T47D (cell line): ENCODE data around the gene DUSP8.

Experiments
- DNase-seq, 2 experiments: peaks; one replicate each; pipeline versions ENCODE4 v3.0.0 to v3.0.0-alpha.2; 2011 to 2012; ENCODE audit warnings: low read depth in 1 of 2, low spot score in 1 of 2
- JUND ChIP-seq: IDR thresholded peaks from 2 replicates; pipeline ENCODE4 v1.6.1; 2012; ENCODE audit warnings: low read depth
- in situ Hi-C: cut with HindIII; loops from 2 replicates; pipeline ENCODE4 v1.10.0; 2016; ENCODE audit warnings: low sequenced_read_pairs, low pct_unique_long_range_greater_than_20kb

The DUSP8 gene

DNA sequence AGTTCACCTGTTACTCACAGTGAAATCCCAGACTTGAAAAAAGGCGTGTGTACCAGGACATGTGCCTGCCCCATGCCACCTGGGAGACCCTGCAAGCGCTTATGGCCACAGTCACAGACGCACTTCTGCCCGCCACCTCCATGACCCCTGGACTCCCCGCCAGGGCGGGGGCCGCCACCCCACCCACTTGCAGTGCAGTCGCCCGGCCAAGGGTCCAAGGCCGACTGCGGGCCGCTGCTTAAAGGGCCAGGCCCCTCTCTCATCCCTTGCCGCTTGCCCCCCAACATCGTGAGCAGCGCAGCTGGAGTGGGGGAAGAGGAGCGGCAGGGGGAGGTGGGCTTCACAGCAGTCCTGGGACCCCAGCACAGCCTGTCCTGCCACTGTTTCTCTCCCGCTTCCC is 10.8 kb downstream of the DUSP8 start:
- in situ Hi-C loops = no loop called here
- no peak for TF ChIP-seq JUND
- DNase-seq = no peak

DNA sequence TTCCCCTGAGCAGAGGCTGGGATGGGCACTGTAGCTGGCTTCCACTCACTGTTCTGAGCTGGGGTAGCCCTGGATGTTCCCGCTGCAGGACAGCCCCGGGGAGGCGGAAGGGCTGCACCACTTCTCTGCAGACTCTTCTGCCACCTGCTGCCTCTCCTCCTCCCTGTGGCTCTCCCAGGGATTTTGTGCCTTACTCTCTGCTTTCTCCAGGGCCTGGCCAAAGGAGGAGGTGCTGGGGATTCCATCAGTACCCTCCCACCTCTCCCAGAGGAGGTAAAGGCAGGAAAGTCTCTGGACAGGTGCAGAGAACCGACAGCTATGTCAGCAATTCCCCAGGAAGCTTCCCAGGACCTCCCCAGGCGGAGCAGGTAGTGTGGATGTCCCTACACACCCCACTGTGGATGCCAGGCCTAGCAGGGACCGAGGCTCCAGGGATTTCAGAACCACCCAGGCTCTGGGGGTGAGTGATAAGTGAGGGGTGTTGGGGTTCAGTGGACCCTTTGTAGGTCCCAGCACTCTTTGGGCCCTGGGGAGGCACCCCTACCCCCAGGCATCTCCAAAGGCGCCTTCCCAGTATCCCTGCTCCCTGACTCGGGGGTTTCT is 11.3 kb downstream of the DUSP8 start:
- TF ChIP-seq JUND = no peak

DNA sequence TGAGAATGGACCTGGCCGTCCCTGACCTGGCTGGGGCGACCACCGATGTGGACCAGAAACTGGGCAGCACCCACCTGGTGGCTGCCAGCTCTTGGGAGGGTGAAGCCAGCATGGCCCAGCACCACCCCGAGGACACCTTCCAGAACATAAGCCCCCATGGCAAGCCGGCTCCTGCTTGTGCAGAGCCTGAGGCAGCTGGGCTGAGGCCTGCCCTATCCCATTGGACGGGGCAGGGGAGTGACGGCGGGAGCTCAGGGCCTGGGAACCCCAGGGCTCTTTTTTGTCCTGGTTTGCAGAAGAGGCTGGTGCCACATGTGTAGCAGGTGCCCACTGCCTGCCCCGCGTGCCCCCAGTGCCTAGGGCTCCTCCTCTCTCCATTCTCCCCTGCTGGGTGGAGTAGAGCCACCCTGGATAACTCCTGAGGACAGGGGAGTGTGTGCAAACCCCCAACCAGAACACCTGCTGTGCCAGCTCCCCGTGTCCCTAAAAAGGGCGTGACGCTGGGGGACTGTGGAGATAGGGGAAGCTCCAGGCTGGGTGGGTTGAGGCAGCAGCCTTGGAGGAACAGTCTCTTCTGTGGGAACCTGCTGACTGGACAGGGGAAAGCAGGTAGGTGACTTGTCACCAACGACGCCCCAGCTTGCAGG is 11.9 kb downstream of the DUSP8 start:
- in situ Hi-C loops = no loop called here
- DNase-seq = no peak
- no peak for TF ChIP-seq JUND

More for the DNA sequence above, 11.3 kb downstream of the DUSP8 start:
- DNase-seq = peak in 1 of 2 experiments; percentile 44
- in situ Hi-C loops = no loop called here

DNA sequence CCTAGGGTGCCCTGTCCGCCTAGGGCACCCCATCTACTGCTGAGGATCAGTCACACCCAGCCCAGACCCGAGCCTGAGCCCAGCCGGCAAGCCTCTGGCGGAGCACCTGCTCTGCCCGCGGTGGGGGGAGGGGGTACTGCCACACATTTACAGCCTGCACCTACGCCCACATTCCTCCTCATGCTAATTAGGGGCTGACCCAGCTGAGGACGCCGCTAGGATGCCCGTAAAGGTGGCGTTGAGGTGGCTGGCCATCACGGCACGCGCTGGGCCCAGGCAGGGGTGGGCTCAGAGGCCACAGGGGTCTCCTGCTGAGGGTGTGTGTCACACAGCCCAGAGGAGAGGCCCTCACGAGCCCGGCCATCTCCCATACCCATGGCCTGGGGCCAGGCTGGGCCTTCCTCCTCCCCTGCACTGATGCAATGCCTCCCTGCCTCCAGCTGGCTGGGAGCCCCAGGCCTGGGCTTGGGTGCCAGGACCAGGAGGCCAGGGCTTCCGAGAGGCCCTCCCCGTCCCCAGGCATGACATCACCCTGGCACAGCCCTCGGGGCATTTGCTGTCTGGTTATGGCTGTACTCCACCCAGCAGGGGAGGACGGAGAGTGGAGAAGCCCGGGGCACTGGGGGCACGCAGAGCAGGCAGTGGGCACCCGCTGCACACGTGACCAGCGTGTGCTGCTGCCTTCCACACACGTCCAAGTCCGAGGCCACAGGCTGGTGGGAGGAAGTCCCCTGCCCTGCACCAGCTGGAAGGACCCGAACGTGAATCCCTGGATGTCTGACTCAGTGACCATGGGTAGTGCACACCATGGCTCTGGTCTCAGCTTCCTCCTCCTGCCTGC is 12.7 kb downstream of the DUSP8 start:
- in situ Hi-C loops = no loop called here
- peak; percentile 66; the same call in 1 of the 2 replicates for TF ChIP-seq JUND
- peak; percentile 91 to 99 for DNase-seq

DNA sequence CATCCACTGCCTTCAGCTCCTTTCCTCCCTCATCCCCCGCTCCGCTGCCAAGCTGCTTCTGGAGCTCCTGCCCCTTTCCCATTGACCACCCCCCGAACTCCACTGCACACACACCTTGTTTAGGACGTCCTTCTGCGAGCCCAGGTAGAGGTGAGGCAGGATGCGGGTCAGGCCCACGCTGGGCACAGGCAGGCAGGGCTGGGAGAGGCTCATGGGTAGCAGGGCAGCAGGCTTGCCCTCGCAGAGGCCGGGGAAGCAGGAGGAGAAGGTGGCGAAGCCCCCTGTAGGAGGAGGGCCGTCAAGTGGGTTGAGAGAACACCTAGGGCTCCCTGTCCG is 13.3 kb downstream of the DUSP8 start:
- DNase-seq = no peak
- in situ Hi-C loops = no loop called here
- no peak for TF ChIP-seq JUND

DNA sequence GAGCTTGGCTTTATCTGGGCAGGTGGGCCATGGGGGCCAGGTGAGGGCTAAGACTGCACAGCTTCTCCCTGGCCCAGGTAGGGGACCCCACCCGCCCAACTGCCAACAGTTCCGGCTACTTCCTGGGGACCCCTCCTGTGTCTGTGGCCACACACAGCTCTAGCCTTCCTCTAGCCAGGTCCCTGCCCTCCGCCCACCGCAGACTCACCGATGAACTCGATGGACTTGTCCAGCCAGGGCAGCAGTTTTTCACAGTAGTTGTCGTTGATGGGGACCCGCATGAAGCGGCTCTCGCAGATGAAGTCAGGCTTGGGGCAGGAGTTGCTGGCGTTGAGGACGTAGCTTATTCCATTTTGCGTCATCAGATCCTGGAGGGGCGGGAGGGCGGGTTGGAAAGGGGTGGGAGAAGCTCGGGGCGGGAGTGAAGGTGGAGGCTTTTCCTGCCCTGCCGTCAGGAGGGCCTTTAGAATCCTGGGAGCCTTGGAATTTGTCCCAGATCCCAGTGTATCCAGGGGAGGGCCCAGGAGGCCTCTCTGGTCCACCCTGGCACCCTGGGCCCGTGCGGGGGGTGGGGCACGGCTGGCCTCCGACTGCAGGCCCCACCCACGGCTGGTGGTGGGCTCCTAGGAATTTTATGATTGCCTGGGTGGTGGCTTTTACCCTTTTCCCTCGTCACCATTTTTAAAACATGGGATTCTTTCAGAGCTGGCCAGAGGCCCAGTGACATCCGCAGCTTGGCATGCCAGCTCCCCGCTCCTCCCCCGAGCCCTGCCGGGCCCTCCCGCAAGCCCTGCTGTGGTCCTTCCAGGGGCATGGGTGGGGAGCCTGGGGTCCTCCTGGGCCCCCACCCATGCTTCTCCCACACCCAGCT is 13.9 kb downstream of the DUSP8 start:
- in situ Hi-C loops = no loop called here

DNA sequence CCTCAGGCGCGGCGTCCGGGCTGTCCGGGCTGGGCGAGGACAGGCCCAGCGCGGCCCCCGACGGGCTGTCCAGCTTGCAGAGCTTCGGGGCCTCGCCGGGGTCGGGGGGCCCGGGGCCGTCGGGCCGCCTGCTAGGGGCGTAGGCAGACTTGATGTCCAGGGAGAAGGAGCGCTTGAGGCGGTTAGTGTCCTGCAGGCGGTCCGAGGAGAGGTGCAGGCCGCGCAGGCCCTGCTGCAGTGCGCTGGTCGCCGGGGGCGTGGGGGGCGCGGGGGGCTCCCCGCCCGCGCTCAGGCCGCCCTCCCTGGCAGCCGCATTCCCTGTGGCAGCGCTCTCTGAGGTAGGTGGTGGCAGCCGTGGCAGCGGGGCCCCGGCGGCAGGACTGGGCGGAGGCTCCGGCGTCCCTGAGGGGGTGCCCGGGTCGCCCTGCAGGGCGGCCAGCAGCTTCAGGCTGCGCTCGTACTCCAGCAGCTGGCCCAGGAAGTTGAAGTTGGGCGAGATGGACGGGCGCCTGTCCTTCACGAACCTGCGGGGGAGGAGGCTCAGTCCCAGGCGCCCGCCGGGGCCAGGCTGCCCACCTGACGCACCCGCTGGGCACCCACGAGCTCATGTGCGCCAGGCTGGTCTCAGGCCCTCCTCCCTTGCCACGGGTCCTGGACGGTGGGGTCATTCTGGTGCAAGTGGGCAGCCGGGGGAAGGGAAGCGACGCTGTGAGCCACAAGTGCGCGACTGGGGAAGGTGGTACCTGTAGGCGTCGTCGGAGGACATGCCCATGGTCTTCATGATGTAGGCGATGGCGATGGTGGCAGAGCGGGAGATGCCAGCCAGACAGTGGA is 14.8 kb downstream of the DUSP8 start:
- TF ChIP-seq JUND = no peak
- DNase-seq = no peak
- in situ Hi-C loops = no loop called here

More for the DNA sequence above, 13.9 kb downstream of the DUSP8 start:
- no peak for TF ChIP-seq JUND
- DNase-seq = peak; percentile 61 to 85

DNA sequence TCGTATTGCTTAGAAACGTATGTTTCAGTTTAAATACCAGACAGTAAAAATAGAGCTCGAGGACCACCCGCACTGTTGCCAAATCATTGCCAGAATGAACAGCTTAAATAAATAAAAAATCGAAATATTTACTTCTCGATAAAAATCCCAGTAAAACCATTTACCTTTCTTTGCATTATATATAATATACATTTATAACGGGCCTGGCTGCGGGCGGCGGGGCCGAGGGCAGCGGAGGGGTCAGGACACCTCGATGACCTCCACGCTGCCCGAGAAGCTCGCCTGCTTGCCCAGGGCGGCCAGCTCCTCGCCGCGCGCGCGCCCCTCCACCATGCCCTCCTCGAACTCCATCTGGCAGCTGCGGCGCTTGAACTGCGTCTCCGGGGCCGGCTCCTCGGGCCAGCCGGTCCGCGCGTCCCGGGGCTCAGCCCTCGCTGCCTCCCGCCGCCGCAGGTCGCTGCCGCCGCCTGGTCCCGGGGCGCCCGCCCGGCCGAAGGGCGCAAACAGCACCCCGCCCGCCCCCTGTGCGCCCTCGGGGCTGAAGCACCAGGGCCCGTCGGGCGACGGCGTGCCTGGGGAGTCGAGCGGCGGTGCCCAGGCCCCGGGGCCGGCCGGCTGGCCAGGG is 15.7 kb downstream of the DUSP8 start:
- in situ Hi-C loops = no loop called here
- no peak for TF ChIP-seq JUND
- DNase-seq = no peak

DNA sequence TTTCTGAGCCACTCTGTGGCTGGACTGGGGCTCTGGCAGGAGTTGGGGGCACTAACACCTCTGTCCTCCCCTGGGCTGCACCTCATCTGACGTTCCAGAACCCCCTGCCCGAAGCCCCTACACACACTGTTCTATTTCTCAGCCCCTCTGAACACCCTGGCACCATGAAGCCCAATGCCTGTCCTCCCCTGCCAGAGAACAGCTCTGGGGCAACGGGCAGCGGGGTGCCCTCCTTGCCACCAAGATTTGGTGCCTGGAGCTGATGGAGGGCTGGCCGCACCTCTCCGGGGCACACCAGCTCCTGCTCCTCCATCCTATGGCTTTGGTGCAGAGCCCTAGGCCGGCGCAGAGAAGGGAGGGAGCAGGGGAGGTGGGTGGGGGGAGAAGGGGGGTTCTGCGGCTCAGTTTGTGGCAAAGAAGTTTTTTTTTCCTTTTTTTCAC is 16.3 kb downstream of the DUSP8 start:
- TF ChIP-seq JUND = no peak
- in situ Hi-C loops = no loop called here
- no peak for DNase-seq

DNA sequence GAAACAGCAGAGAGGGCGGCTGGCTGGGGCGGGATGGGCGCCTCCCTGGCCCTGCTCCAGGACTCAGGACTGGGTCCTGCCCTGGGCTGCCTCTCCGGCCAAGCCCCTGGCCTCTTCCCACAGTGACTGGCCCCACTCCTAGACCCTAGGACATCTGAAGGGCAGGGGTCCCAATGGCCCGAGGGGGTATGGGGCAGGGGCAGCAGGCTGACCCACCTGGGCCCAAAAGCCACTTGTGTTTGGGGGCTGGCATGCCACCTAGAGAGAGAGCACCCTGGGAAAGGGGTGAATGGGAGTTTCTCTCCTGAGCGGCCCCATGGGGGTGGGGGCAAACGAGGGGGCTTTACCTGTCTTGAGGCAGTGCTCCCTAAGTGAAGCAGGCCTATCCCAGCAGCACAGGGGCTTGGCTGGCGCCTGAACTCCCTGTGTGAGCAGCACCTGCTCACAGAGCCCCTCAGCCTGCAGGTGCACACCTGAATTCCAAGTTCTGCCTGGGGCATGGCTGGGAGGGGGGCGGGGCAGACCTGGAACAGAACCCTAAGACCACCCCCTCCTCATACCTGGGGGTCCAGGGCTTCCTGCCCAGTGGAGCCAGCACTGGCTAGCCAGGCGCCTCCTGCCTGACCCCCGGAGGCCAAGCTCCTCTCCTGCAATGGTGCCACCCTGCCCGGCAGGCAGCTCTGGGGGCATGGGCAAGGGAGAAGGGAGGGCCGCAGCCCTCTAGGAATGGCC is 16.9 kb downstream of the DUSP8 start:
- in situ Hi-C loops = no loop called here
- TF ChIP-seq JUND = no peak
- no peak for DNase-seq
